ENCODE measurements around the gene TAPBP. TPM values are rescaled to one million over a fixed set of nuclear protein-coding genes. Genes with fewer than 3 reads are reported as not detected.
A peak's percentile ranks its signal among the peaks of the same experiment; 100 is the strongest.

The TAPBP gene
- total RNA-seq, 1 donor from 2014 or later, result 69.2 TPM

DNA sequence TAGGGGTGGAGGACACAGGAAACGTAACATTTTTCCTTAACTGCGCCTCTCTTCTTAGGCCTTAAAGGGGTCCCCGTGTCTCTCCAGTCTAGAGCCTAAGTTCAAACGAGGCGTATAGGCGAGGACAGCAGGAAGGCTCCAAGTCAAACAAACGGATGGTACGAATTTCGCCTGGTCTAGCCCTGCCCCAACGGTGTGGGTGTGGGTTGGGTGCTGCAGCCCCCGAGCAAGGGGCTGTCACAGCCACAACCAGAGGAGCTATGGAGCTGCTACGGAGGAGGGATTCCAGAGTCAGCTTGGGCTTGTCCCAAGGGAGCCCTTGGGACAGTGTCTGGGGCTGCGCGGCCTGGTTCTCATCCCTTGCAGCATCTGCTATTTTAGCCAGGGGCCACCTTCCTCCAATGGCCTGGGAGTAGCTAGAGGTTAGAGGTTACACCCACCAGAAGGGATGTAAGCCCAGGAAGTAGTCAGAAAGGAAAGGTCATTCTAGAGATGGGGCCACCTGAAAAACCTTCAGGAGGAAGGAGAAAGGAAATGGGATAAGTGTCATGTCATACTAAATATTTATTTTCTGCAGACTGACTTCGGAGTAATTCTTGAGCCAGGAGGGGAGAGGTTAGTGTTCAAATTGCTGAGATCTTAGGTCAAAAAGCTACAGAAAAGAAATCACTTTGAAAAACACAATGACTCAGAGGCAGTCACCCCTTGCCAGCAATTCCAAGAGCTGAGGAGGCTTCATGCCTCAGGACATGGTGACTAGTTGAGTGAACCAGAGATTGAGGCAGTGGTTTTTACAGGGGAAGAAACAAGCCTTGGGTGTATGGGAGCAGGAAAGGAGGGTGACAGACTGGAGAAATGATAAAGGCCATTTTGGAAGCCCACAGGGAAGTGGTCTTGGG, 63.9 kb downstream of the TAPBP start:
- DNase-seq (ENCODE audit: low read depth), result peak; percentile 53

Small RNAs within 50 kb of the gene (microRNA-seq; reads per million reads assigned to microRNA genes)
- not detected for gene MIR6834
- gene MIR6873, result not detected

Other genes with a start within 250 kb of the TAPBP start
- gene HLA-DPA1, start 240.4 kb downstream of the TAPBP start, total RNA-seq, result 0.27 and 0.68 TPM in 2 replicates
- gene HLA-DPB1, start 238.1 kb downstream of the TAPBP start, total RNA-seq, result 0.19 TPM in 1 of 2 replicates, not detected in the other
- 0.96 and 1.9 TPM in 2 replicates for gene COL11A2, start 121.6 kb downstream of the TAPBP start, total RNA-seq
- gene RXRB, start 113.4 kb downstream of the TAPBP start, total RNA-seq, result 29.3 and 36.9 TPM in 2 replicates
- gene SLC39A7, start 113.2 kb downstream of the TAPBP start, total RNA-seq, result 95.9 and 162 TPM in 2 replicates
- 9.4 and 15.9 TPM in 2 replicates for gene HSD17B8, start 109.4 kb downstream of the TAPBP start, total RNA-seq
- 21.6 and 21.8 TPM in 2 replicates for gene RING1, start 105.6 kb downstream of the TAPBP start, total RNA-seq
- gene VPS52, start 42.2 kb downstream of the TAPBP start, total RNA-seq, result 45.9 and 51.2 TPM in 2 replicates
- 1,802 and 1,984 TPM in 2 replicates for gene RPS18, start 42.0 kb downstream of the TAPBP start, total RNA-seq
- 0.21 TPM in 1 of 2 replicates, not detected in the other for gene B3GALT4, start 37.0 kb downstream of the TAPBP start, total RNA-seq
- gene WDR46, start 24.8 kb downstream of the TAPBP start, total RNA-seq, result 74.7 and 95.2 TPM in 2 replicates
- 61.0 and 71.6 TPM in 2 replicates for gene PFDN6, start 24.5 kb downstream of the TAPBP start, total RNA-seq
- 27.9 and 31.0 TPM in 2 replicates for gene RGL2, start 15.1 kb downstream of the TAPBP start, total RNA-seq
- gene ZBTB22, start 3.7 kb upstream of the TAPBP start, total RNA-seq, result 19.0 and 22.6 TPM in 2 replicates
- 37.6 and 39.6 TPM in 2 replicates for gene DAXX, start 8.9 kb upstream of the TAPBP start, total RNA-seq
- gene KIFC1, start 77.7 kb upstream of the TAPBP start, total RNA-seq, result 0.35 and 0.52 TPM in 2 replicates
- 54.4 and 55.5 TPM in 2 replicates for gene PHF1, start 96.9 kb upstream of the TAPBP start, total RNA-seq
- 163 and 189 TPM in 2 replicates for gene CUTA, start 104.0 kb upstream of the TAPBP start, total RNA-seq
- gene SYNGAP1, start 106.0 kb upstream of the TAPBP start, total RNA-seq, result 2.7 and 2.8 TPM in 2 replicates
- 3.6 and 5.2 TPM in 2 replicates for gene ZBTB9, start 140.5 kb upstream of the TAPBP start, total RNA-seq

Data from myocyte (in vitro differentiated cells).